ENCODE measurements around the gene DCDC1.

The DCDC1 gene

DNA sequence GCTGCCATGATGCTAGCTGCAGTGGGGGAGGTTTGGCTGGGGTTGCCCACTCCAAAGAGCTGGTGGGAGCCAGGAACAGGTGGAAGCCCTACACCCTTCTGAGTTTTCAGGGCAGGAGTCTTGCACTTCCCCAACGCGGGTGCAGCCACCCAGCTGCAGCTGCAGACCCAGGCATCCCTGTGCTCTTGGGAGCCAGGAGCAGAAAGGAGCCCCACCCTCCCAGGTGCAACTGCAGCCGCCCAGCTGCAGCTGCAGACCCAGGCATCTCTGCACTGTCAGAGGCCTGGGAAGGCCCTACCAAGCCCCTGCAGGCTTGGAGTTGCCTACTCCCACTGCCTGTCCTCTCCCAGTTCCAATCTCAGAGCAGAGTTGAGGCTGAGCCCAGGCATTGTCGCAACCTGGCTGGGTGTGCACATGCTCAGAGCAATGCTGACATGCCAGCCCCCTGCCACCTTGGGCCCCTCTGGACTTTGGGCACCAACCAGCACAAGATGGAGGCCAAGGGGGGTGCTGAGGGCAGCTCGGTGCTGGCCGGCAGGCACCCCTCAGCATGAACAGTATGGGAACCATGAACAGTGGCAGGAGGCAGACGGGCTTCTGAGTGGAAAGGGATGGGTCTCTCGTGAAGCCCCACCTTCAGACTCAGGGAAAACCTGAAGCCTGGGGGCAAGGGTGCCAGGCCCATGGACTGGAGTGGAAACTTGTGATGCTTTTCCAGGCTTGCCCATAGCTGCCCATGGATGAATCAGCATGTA, 195.4 kb downstream of the DCDC1 start:
- no peak overlapping the region for H3K27ac ChIP-seq
- no peak overlapping the region for H3K4me3 ChIP-seq
- no peak for DNase-seq (ENCODE audit: low spot score)
- TF ChIP-seq, protein P1, sequence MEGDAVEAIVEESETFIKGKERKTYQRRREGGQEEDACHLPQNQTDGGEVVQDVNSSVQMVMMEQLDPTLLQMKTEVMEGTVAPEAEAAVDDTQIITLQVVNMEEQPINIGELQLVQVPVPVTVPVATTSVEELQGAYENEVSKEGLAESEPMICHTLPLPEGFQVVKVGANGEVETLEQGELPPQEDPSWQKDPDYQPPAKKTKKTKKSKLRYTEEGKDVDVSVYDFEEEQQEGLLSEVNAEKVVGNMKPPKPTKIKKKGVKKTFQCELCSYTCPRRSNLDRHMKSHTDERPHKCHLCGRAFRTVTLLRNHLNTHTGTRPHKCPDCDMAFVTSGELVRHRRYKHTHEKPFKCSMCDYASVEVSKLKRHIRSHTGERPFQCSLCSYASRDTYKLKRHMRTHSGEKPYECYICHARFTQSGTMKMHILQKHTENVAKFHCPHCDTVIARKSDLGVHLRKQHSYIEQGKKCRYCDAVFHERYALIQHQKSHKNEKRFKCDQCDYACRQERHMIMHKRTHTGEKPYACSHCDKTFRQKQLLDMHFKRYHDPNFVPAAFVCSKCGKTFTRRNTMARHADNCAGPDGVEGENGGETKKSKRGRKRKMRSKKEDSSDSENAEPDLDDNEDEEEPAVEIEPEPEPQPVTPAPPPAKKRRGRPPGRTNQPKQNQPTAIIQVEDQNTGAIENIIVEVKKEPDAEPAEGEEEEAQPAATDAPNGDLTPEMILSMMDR (IDR thresholded peaks at IDR 0.05) = no peak

DNA sequence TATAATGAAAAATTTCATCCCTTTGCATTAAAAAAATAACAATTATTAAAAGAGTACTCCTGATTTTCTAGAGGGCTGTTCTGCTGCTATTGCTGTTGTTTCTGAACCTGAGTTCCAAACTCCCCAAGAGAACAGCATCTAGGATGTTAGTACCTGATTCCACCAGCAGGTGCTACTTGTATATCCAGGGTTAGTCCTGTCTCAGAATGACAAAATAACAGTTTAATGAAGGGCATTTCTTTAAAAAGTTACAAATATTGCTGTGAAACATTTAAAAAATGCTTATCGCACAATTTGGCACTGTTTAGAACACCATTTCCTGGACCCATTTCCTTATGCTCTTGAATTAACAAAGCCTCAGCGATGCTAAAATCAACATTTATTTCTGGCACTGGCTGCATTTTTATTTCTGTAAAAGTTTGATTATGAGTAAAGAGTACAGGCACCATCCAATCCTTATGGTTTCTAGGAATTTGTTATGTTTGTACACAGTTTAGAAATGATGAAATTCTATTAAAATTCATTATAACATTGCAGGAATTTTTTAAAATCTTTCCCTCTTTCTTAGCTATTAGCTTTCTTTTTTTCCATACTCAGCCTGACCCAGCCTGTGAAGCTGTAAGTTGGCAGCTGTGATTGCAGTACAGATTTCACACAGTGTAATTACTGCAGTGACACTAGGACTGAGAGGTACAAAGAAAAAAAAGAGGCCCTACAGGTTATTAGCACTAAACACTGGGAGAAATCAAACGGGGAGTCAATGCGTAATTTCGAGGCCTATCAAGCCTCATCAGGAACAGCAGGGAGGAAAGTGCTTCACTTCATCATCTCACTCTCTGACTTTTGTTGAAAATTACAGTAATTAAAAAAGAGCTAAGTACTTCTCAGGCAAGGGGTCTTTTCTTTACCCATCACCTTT, 208.8 kb downstream of the DCDC1 start:
- Histone ChIP-seq H3K27ac (no peak overlapping the region), H3K4me3 (no peak overlapping the region)
- DNase-seq (ENCODE audit: low spot score) = no peak
- TF ChIP-seq, protein P1 (IDR thresholded peaks at IDR 0.05) = no peak

DNA sequence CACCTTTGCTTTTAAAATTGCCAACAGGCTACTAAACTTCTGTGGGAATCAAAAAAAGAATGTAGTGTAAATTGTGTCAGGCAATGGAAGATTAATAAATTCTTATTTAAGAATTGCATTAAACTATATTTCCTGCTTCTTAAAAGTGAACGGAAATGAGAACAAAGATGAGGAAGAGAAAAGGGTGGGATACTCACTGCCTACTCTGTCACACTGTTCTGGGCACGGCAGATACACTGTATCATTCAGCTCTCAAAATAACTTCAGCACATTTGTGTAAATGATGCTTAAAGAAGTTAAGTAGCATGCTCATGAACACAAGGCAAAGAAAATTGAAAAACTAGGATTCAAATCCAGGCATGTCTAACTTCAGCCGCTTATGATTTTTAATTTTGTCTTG, 218.7 kb downstream of the DCDC1 start:
- Histone ChIP-seq H3K4me3 (no peak overlapping the region), H3K27ac (no peak overlapping the region)
- TF ChIP-seq, protein P1 (IDR thresholded peaks at IDR 0.05) = no peak
- DNase-seq (ENCODE audit: low spot score) = no peak

DNA sequence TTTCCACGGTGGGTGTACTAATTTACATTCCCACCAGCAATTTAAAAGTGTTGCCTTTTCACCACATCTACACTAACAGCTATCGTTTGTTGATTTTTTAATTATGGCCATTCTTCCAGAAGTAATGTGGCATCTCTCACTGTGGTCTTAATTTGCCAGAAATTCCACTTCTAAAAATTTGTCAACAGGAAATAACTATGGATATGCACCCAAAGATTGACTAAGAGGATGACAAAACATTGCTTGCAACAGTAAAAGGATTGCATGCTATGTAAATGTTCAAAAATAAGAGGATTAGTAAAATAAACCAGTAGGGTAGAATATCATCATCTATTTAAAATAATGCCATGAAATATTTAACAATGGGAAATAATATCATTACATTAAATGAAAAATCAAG, 219.5 kb downstream of the DCDC1 start:
- DNase-seq (ENCODE audit: low spot score) = no peak
- Histone ChIP-seq H3K27ac (no peak overlapping the region), H3K4me3 (no peak overlapping the region)
- TF ChIP-seq, protein P1 (IDR thresholded peaks at IDR 0.05) = no peak

DNA sequence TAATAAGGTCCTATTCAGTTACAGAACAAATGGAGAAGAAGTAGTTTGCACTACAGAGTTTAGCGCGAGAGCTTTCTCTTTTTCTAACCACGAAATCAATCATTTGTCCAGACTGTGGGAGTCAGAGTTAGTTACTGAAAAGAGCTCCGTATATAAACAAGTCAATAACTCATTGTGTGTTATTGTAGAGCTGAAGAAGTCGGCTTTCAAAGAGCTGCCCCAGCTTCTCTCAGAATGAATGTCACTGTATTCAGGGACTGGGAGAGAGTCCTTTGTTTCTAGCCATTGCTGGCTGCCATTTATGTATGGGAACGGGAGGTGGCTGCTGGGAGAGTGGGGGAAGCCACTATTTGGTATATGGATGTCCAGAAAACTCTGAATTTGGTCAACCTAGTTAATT, 227.8 kb downstream of the DCDC1 start:
- H3K4me3 ChIP-seq = no peak overlapping the region
- H3K27ac ChIP-seq = no peak overlapping the region
- TF ChIP-seq, protein P1 (IDR thresholded peaks at IDR 0.05) = no peak
- no peak for DNase-seq (ENCODE audit: low spot score)

DNA sequence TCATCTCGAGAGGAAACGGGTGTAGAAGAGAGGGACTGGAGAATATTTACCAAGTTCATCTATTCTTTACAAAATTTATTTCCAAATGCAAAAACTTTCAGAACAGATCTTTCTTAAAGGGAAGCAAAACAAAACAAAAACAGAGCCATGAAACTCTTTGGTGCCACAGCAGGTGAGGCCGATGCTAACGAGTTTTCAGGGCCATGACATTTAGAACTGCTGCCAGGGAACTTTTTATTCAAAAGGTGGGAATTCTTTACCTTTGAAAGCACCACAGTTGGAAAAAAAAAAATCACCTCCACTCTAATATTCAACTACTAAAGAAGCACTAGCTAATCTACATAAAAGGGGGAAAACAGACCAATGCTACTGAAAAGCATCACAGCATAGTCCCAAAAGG, 230.1 kb downstream of the DCDC1 start:
- Histone ChIP-seq H3K27ac (no peak overlapping the region), H3K4me3 (no peak overlapping the region)
- DNase-seq (ENCODE audit: low spot score) = no peak
- TF ChIP-seq, protein P1 (IDR thresholded peaks at IDR 0.05) = no peak

All from coronary artery (tissue), 2 donors.